H1 (cell line): ENCODE data around the gene ALPI. TPM values are rescaled to one million over a fixed set of nuclear protein-coding genes. Genes with fewer than 3 reads are reported as not detected.

Experiments used
- CTCF ChIA-PET: fragments of 300-600 bp; sonication (Branson Sonifier 250); formaldehyde crosslinking; loops from one replicate; lab custom pipeline; 2021; ENCODE audit not compliant: partially characterized antibody; lab: Charles Lee
- POLR2A ChIA-PET: fragments of 300-600 bp; sonication (Branson Sonifier 250); formaldehyde crosslinking; loops from one replicate; lab custom pipeline; 2021; ENCODE audit warnings: inconsistent platforms; ENCODE audit not compliant: partially characterized antibody; lab: Charles Lee
- DNase-seq, 2 experiments: peaks; one replicate each; pipeline versions ENCODE4 v3.0.0 to v3.0.0-alpha.2; 2010 to 2022; ENCODE audit warnings: low spot score in 2 of 2, low read depth in 1 of 2, mixed read lengths in 1 of 2
- FAIRE-seq: peaks from 2 replicates; lab custom pipeline; 2011; peaks lifted over from hg19 to GRCh38; lab: Jason Lieb, UNC
- H2AFZ ChIP-seq: 2 replicates; pipeline ENCODE4 v1.8.1; 2012; ENCODE audit warnings: low read length, inconsistent platforms
- H2AK5ac ChIP-seq: 2 replicates; pipeline ENCODE4 v1.6.1; 2013; ENCODE audit warnings: low read depth, low read length
- H2BK120ac ChIP-seq: replicated peaks from 2 replicates; pipeline ENCODE3; 2013; ENCODE audit warnings: low read depth, low read length, inconsistent platforms
- H2BK12ac ChIP-seq: 2 replicates; pipeline ENCODE4 v1.6.1; 2013; ENCODE audit warnings: low read depth, low read length
- H2BK15ac ChIP-seq: 2 replicates; pipeline ENCODE4 v1.6.1; 2013; ENCODE audit warnings: low read length
- H2BK20ac ChIP-seq: 2 replicates; pipeline ENCODE4 v1.6.1; 2013; ENCODE audit warnings: low read length
- H2BK5ac ChIP-seq: 2 replicates; pipeline ENCODE4 v1.6.1; 2013; ENCODE audit warnings: low read depth, low read length
- H3K14ac ChIP-seq: 2 replicates; pipeline ENCODE4 v1.6.1; 2013; ENCODE audit warnings: inconsistent platforms; ENCODE audit not compliant: insufficient read length
- H3K18ac ChIP-seq: 2 replicates; pipeline ENCODE4 v1.6.1; 2013; ENCODE audit warnings: low read length; ENCODE audit errors: extremely low read depth
- H3K23ac ChIP-seq: 2 replicates; pipeline ENCODE4 v1.6.1; 2013; ENCODE audit warnings: inconsistent platforms; ENCODE audit not compliant: insufficient read length
- H3K23me2 ChIP-seq: 2 replicates; pipeline ENCODE4 v1.6.1; 2013; ENCODE audit warnings: low read depth, low read length
- H3K27ac ChIP-seq: 2 replicates; pipeline ENCODE4 v1.6.1; 2011; ENCODE audit warnings: low read depth, low read length, inconsistent platforms
- H3K27me3 ChIP-seq, 4 experiments: replicated peaks in 1 of 4; 1 replicate in 1 of 4; 2 replicates in 3 of 4; pipeline versions ENCODE4 v1.6.1 to v1.8.1; 2011 to 2013; ENCODE audit warnings: low read length in 3 of 4, mild to moderate bottlenecking in 3 of 4, inconsistent platforms in 2 of 4, mixed read lengths in 2 of 4, moderate library complexity in 1 of 4; ENCODE audit not compliant: control insufficient read depth in 3 of 4, insufficient read depth in 3 of 4; ENCODE audit errors: extremely low read depth in 1 of 4
- H3K36me3 ChIP-seq, 4 experiments: 2 replicates each; pipeline versions ENCODE4 v1.6.1 to v1.8.1; 2011 to 2013; ENCODE audit warnings: mild to moderate bottlenecking in 4 of 4, low read length in 3 of 4, moderate library complexity in 2 of 4, control low read depth in 1 of 4, inconsistent platforms in 1 of 4; ENCODE audit not compliant: insufficient read depth in 4 of 4, control insufficient read depth in 2 of 4
- H3K4ac ChIP-seq: replicated peaks from 2 replicates; pipeline ENCODE3; 2013; ENCODE audit warnings: low read length, low read depth, mixed read lengths, inconsistent platforms; ENCODE audit not compliant: insufficient read length
- H3K4me1 ChIP-seq, 4 experiments: replicated peaks in 1 of 4; 1 replicate in 1 of 4; 2 replicates in 3 of 4; pipeline versions ENCODE4 v1.6.1 to v1.8.1; 2011 to 2013; ENCODE audit warnings: low read length in 3 of 4, inconsistent platforms in 2 of 4, mixed read lengths in 1 of 4; ENCODE audit not compliant: insufficient read depth in 4 of 4, control insufficient read depth in 3 of 4
- H3K4me2 ChIP-seq, 2 experiments: 2 replicates each; pipeline versions ENCODE4 v1.6.1 to v1.8.1; 2011 to 2013; ENCODE audit warnings: low read depth in 2 of 2, low read length in 2 of 2, control low read depth in 1 of 2, inconsistent platforms in 1 of 2, mild to moderate bottlenecking in 1 of 2; ENCODE audit not compliant: insufficient read depth in 1 of 2
- H3K4me3 ChIP-seq, 4 experiments: fragments of 200-600, 300-600 bp in 1 of 4; sonication (generic), shearing (Covaris generic), sonication (Bioruptor Twin) in 1 of 4; 2 replicates each; pipeline versions ENCODE4 v1.5.1 to v1.8.1; 2011 to 2016; ENCODE audit warnings: low read length in 4 of 4, low read depth in 3 of 4, control low read depth in 2 of 4, inconsistent platforms in 2 of 4, mild to moderate bottlenecking in 2 of 4, mixed read lengths in 1 of 4, moderate library complexity in 1 of 4; ENCODE audit not compliant: insufficient read depth in 2 of 4; ENCODE audit errors: extremely low read depth in 1 of 4
- H3K56ac ChIP-seq: replicated peaks from 2 replicates; pipeline ENCODE3; 2013; ENCODE audit warnings: low read depth, mild to moderate bottlenecking, mixed read lengths, low read length, inconsistent platforms; ENCODE audit not compliant: insufficient read length
- H3K79me1 ChIP-seq: 2 replicates; pipeline ENCODE4 v1.6.1; 2013; ENCODE audit warnings: low read depth, low read length, control low read depth
- H3K79me2 ChIP-seq, 2 experiments: 2 replicates each; pipeline versions ENCODE4 v1.6.1 to v1.8.1; 2012 to 2013; ENCODE audit warnings: low read length in 2 of 2, mild to moderate bottlenecking in 2 of 2, inconsistent platforms in 1 of 2; ENCODE audit not compliant: insufficient read depth in 2 of 2, control insufficient read depth in 1 of 2
- H3K9ac ChIP-seq, 4 experiments: replicated peaks in 1 of 4; 1 replicate in 1 of 4; 2 replicates in 3 of 4; pipeline versions ENCODE4 v1.6.1 to v1.8.1; 2011 to 2013; ENCODE audit warnings: low read depth in 3 of 4, low read length in 3 of 4, control low read depth in 2 of 4, mild to moderate bottlenecking in 2 of 4, moderate library complexity in 2 of 4, inconsistent platforms in 1 of 4; ENCODE audit errors: extremely low read depth in 1 of 4
- H3K9me3 ChIP-seq, 2 experiments: 2 replicates each; pipeline versions ENCODE4 v1.6.1 to v1.8.1; 2012 to 2013; ENCODE audit warnings: mild to moderate bottlenecking in 2 of 2, moderate library complexity in 2 of 2, control low read depth in 1 of 2, inconsistent platforms in 1 of 2, low read depth in 1 of 2, low read length in 1 of 2, mixed read lengths in 1 of 2; ENCODE audit not compliant: insufficient read depth in 2 of 2
- H4K20me1 ChIP-seq, 2 experiments: replicated peaks in 1 of 2; 2 replicates each; pipeline versions ENCODE3 to v1.8.1; 2011 to 2013; ENCODE audit warnings: inconsistent platforms in 2 of 2, low read length in 2 of 2, mild to moderate bottlenecking in 1 of 2; ENCODE audit not compliant: insufficient read depth in 2 of 2, control insufficient read depth in 1 of 2
- H4K5ac ChIP-seq: 2 replicates; pipeline ENCODE4 v1.6.1; 2013; ENCODE audit warnings: low read length, low read depth, mixed read lengths, inconsistent platforms; ENCODE audit not compliant: insufficient read length
- H4K8ac ChIP-seq: 2 replicates; pipeline ENCODE4 v1.8.0; 2013; ENCODE audit warnings: mild to moderate bottlenecking, moderate library complexity, low read length, inconsistent platforms; ENCODE audit not compliant: insufficient read depth; ENCODE audit errors: extremely low read depth
- H4K91ac ChIP-seq: replicated peaks from 2 replicates; pipeline ENCODE3; 2013; ENCODE audit warnings: low read length, mixed read lengths, inconsistent platforms; ENCODE audit not compliant: insufficient read length
- CHD1 ChIP-seq: IDR thresholded peaks from 2 replicates; pipeline ENCODE4 v1.6.1; 2012; ENCODE audit warnings: low read depth, low read length, improper control_type of control experiment
- CREB1 ChIP-seq: IDR thresholded peaks from 2 replicates; pipeline ENCODE4 v1.6.1; 2012; ENCODE audit warnings: inconsistent platforms
- KDM4A ChIP-seq: IDR thresholded peaks from one replicate; pipeline ENCODE4 v1.7.1; 2012; ENCODE audit warnings: low read depth, mild to moderate bottlenecking, moderate library complexity, low read length, inconsistent platforms; ENCODE audit not compliant: severe bottlenecking
- RFX5 ChIP-seq: IDR thresholded peaks from 2 replicates; pipeline ENCODE4 v1.6.1; 2011; ENCODE audit warnings: low read depth, low read length, improper control_type of control experiment, borderline replicate concordance
- WGBS, 2 experiments: shearing (Covaris generic) in 1 of 2; methylation state at CpG; one replicate each; pipeline versions ENCODE4 v1.1.6 to v1.1.7; 2013 to 2015; ENCODE audit warnings: low lambda C conversion rate in 2 of 2, mixed read lengths in 2 of 2, inconsistent platforms in 1 of 2, low coverage in 1 of 2, missing lambda C conversion rate in 1 of 2; ENCODE audit not compliant: insufficient replicate concordance in 2 of 2, insufficient coverage in 1 of 2, insufficient read length in 1 of 2; ENCODE audit errors: extremely low coverage in 1 of 2, missing lambda C conversion rate in 1 of 2; 5-methylcytosine and 5-hydroxymethylcytosine counted together
- polyA plus RNA-seq, 7 experiments: library from polyadenylated mRNA; depleted of rRNA in 3 of 7; stranded (reverse) in 5 of 7; unstranded in 2 of 7; fragments of >200 nt in 5 of 7; fragments of 200-250 nt in 2 of 7; gene quantifications; 1 replicate in 5 of 7; 2 replicates in 1 of 7; 4 replicates in 1 of 7; pipeline versions ENCODE4 v1.2.1 to v1.2.3, GENCODE V29; 2011 to 2013; ENCODE audit warnings: missing spikeins in 2 of 7, mixed read lengths in 2 of 7
- total RNA-seq: library from RNA; stranded (reverse); fragmentation: NEBNext Ultra II Directional; extraction: Animal tissue kit (Norgen Biotek cat#: 25700); gene quantifications from 2 replicates; pipeline ENCODE4 v1.2.1, GENCODE V29; 2021
- TF ChIP-seq, protein P1 (sequence below): IDR thresholded peaks from 2 replicates; pipeline ENCODE4 v1.6.1; 2012; ENCODE audit warnings: inconsistent platforms

The ALPI gene
- total and polyA plus RNA-seq, 2 of the 8 experiments (the other 6 are each of a cell fraction or from before 2014, with no cell fraction given): not detected

DNA sequence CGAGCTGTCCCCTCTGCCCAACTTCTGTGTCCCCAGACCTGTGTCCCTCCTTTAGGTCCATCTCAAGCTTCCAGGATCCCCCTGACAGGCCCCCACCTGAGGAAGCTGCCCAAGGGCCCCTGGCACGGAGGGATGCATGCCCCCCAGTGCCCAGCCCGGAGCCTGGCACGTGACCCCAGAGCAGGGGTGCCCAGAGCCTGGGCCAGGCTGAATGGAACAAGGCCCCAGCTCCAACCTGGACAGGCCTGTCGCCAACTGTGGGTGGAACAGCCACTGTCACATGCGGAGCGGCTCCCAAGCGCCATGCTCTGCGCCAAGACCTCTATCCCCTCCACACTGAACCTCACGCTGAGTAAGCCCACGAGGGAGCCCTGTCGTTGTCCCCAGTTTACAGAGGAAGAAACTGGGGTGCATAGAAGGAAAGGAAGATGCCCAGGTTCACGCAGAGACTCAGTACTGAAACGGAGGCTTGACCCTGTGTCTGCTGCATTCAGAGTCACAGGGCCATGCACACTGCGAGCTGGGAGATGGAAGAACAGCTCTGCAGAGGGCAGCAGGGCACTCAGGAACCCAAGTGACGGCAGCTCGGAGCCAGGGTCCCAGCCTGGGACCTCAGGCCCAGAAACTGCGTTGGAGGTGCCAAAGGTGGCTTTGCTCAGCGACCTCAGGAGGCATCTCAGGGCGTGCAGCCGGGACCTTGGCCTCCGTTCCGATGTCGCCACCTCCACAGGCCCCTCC is 37.2 kb downstream of the ALPI start:
- no peaks in the 10 kb centered on the region for H3K36me3 ChIP-seq
- H3K9me3 ChIP-seq: no peaks in the 10 kb centered on the region
- peaks cover 0 to 31% (median 16%) of the 10 kb centered on the region in 4 experiments; a peak in 6 of 7 replicates for H3K4me1 ChIP-seq
- no peak overlapping the region for H2BK12ac ChIP-seq
- H3K9ac ChIP-seq: no peak overlapping the region
- 87% methylated on average over 23 of the region's 24 CpGs; no CpG with 5 or more reads in 1 of the 2 experiments for WGBS, 2 experiments
- no peak overlapping the region for H2BK120ac ChIP-seq
- H3K4me2 ChIP-seq: no peak overlapping the region
- H3K4ac ChIP-seq: no peak overlapping the region
- H3K4me3 ChIP-seq: no peak overlapping the region
- H3K14ac ChIP-seq: no peak overlapping the region
- no peak overlapping the region for H2AK5ac ChIP-seq
- ChIA-PET POLR2A (no interaction called here), CTCF (interaction anchor here (0.8 to 2.3 kb wide), 11 partner anchors 8 to 125 kb away, joined by 3 to 7 read pairs (median 3); no protein-coding TSS in a partner anchor)
- DNase-seq (no peak), FAIRE-seq (no peak)
- H4K91ac ChIP-seq: no peak overlapping the region
- H3K56ac ChIP-seq: no peak overlapping the region
- H2BK15ac ChIP-seq: peak overlapping the region; percentile 55; the same call in 1 of the 2 replicates
- no peaks in the 10 kb centered on the region for H3K79me1 ChIP-seq
- no peak overlapping the region for H2BK20ac ChIP-seq
- no peak overlapping the region for H3K27ac ChIP-seq
- no peak overlapping the region for H2AFZ ChIP-seq
- H3K23ac ChIP-seq: no peak overlapping the region
- peak overlapping the region; percentile 60; the same call in 1 of the 2 replicates for H2BK5ac ChIP-seq
- H3K18ac ChIP-seq: no peak overlapping the region
- no peak overlapping the region; the same call in 1 of the 2 replicates for H4K8ac ChIP-seq
- H4K5ac ChIP-seq: no peak overlapping the region
- H3K79me2 ChIP-seq: no peaks in the 10 kb centered on the region
- H3K27me3 ChIP-seq: peaks cover 0 to 13% (median 9%) of the 10 kb centered on the region in 4 experiments; a peak in 5 of 7 replicates
- H3K23me2 ChIP-seq: 0 out of 2 replicates have a peak, but pooled peaks cover 1% of the 10 kb centered on the region
- peaks cover 0 to 1% of the 10 kb centered on the region in 2 experiments for H4K20me1 ChIP-seq
- no peak for TF ChIP-seq CREB1
- TF ChIP-seq RFX5: no peak
- TF ChIP-seq KDM4A: no peak
- TF ChIP-seq, protein P1, sequence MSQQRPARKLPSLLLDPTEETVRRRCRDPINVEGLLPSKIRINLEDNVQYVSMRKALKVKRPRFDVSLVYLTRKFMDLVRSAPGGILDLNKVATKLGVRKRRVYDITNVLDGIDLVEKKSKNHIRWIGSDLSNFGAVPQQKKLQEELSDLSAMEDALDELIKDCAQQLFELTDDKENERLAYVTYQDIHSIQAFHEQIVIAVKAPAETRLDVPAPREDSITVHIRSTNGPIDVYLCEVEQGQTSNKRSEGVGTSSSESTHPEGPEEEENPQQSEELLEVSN: no peak
- no peak for TF ChIP-seq CHD1
